Non-pigmented ciliary epithelial cell (primary cell): ENCODE measurements around the gene XK.
"Not testable (repeated sequence)": the region's sequence is repeated elsewhere in the genome, so short reads cannot be mapped to it uniquely, and the experiment has no call there.

ENCODE experiments used
- DNase-seq: peaks from one replicate; pipeline ENCODE4 v3.0.0-alpha.2; 2010; ENCODE audit warnings: low read depth

The XK gene

DNA sequence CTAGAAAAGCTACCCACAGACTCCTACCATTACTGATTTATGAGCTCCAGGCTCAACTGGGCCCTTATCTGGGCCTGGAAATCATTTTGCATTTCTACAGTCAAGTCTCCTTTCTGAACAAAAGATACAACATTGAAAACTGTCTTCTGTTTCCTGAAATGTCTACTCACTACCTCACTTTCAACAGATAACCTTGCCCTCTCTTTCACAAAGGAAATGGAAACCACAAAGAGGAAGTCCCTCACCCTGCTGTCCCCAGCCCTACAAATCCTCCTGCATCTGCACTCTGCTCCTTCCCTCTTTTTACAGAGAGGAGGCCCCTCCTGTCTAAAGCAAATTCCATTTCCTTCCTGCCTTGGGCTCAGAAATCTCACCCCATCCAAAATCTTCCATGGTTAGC lies 69.4 kb downstream of the XK start:
- DNase-seq, result no peak

DNA sequence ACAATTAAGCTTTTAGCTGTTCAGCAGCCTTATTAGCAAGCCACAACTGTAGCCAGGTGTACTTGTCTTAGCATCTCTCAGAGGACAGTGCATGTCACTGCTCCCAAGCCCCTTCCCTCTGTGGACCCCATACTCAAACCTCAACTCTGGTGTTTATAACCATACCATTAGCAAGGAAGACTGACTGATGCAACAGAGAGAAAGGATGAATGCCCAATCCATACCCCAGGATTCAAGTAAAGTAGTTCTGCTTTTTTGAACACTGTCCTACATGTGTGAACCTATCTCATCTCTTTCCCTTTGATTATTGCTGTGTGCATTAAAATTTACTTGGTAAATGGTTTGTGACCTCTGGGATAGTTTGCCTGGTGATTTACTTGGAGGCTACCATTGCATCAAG lies 71.5 kb downstream of the XK start:
- DNase-seq, result no peak

DNA sequence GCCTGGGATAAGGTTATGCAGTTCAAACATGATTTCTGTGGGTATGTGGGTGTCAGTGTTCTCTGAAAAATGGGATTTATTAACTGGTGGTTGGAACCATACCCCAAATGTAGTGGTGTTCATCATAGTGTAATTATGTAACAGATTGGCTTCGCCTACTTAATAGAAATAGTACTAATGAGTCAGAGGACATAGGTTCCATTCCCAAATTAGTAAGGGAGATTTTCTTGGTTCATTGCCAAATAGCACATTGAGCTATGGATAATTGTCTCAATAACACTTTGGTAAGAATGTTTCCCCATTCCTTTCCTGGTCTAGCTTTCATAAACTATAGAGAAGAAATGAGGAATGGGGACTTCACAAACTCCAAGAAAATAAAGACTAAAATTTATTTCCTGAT lies 73.8 kb downstream of the XK start:
- no peak for DNase-seq

DNA sequence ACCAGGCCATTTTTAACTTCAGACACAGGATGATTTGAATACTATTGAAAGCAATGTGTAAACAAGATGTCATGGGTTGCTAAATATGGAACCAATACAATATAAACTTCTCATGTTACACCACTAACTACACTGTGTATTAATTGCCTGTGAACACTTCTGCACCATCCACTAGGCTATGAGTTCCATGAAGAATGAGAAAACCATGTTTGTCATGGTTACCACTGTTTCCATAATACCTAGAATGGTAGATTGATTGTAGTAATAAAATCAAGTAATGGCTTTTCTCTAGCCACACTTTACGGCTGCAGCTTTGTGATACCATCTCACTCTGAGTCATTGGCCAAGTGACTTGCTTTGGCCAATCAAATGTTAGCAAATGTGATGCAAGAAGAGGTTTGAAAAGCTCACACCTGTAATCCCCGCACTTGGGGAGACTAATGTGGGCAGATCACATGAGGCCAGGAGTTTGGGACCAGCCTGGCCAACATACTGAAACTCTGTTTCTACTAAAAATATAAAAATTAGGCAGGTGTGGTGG lies 74.4 kb downstream of the XK start:
- no peak for DNase-seq

DNA sequence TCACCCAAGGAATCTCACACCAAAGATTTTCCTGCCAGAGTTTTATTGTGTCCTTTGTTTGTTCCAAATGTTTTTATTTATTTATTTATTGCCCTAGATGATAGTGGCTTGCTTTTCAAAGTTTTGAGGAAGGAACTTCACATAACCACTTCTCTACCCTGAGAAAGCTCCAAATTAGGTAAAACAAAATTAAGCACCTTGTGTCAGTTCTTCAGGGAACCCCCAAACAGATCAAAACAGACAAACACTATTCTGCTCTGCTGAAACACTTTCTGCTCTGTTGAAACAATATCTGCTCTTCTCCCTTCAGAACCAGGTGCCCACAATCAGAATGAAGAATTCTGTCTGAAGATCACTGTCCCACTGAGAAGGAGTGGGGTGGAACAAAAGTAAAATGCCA lies 77.8 kb downstream of the XK start:
- DNase-seq, result no peak

DNA sequence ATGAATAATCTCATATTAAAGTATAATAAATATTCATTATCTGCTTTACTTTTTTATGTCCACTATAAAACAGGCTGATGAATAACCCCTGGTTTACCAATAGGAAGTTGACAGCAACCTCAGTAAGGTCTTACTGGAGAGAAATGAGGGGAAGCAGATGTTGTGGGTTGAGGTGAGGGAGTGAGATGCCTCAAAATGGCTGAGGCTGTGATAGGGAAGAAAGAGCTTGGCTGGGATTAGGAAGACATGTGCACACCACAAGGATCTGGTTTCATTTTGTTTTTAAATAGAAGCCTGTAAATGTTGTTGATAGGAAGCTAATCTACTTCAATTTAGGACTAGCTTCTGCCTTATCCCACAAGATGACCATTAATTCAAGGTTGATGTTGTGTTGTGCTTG lies 79.9 kb downstream of the XK start:
- DNase-seq, result no peak

DNA sequence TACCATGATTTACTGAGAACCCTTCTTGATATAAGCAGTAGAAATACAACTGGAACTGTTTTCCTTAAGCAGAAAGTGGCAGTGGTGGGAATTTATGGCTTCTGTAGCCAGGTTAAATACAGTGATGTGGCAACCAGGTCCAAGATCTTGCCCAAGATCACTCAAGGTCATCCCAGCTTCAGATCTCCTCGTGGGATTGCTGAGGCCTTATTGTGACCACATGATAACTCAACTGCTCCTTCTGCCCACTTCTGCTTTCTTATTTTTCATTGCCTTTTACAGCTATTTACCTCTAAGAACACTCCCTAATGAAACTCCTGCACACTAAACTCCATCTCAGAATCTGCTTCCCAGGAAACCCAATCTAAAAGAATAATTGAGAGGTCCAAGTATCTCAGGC lies 81.8 kb downstream of the XK start:
- DNase-seq, result no peak

DNA sequence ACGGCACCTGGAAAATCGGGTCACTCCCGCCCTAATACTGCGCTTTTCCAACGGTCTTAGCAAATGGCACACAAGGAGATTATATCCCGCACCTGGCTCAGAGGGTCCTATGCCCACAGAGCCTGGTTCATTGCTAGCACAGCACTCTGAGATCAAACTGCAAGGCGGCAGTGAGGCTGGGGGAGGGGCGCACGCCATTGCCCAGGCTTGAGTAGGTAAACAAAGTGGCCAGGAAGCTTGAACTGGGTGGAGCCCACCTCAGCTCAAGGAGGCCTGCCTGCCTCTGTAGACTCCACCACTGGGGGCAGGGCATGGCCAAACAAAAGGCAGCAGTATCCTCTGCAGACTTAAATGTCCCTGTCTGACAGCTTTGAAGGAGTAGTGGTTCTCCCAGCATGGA lies 83.3 kb downstream of the XK start:
- DNase-seq, result not testable (repeated sequence)

DNA sequence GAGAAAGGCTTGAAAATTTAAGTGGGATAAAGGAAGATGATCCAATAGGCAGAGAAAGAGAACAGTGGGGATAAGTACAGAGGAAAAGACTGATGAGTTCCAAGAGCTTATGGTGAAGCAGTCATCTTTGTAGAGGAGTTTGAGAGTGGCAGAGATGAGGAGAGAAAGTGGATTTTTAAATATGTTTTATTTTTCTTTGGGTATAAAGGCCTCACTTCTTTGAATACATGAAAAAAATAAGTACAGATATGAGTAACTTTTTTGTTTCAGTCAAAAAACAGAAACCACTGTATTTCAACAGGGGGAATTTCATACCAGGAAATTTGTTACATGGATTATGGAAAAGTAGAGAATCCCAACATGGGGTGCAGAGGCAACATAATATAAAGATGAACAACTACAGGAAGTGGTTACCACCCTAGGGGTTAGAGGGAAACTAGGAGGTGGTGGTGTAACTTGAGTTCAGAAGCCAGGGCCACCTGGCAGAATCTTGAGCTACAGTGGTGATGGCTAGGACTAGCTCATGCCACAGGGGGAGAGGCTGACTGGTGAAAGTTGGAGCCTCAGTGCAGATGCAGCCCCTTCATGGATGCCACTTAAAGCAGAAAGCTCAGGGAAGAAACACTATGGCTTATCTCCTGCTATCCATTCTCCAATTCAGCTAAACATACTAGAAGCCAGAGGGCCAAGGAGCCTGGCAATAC lies 90.8 kb downstream of the XK start:
- no peak for DNase-seq

DNA sequence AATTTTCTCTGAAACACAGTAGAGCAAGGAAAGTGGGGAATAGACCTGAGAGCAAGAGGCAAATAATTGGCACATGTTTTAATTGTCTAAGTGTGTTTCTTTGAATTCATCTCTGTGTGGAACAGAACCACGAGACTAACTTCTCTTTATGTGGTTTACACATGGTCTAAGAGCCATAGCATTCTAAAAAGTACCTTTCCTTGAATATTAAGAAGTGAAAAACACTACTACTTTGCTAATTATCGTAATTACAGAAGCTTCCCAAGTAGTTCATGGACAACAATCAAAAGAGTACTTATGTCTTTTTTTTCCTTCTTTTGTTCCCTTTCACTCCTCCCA lies 91.4 kb downstream of the XK start:
- DNase-seq, result no peak

DNA sequence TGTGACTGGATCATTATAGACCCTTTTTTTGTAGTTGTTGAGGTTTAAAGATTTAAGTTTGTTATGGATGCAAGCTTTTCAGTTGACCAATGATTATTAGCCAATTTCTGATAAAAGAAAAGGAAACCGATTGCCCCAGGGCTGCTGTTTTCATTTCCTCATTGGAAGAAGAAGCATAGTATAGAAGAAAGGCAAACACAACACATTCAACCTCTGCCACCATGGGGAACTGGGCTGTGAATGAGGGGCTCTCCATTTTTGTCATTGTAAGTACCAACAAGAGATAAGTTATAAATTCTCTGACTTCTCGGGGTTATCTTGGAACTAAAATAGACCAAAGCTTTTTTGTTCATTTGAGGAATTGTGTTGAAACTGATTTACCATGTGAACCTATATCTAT lies 94.3 kb downstream of the XK start, which contains the start of gene CYBB:
Gene CYBB (plus strand): TSS at position 203 of the 400 bp plus-strand sequence. CDS start 19 bp downstream, at position 222.
- no peak for DNase-seq

DNA sequence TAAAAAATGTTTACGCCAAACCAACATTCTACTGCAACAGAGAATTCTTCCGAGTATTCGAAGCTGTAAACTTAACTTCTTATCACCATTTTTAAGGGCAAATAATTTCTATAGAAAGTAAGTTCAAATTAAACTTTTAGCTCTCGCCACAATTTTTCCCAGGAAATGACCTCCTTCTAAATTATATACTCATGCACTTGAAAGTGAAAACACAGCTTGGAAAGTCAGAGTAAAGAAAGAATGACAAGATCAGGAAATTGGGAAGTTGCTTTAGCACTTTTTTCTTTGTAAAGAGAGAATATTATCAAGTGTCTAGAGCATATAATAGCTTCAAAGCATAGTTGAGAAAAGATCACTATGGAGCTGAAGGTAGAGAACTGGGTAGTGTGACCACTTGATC lies 95.5 kb downstream of the XK start:
- DNase-seq, result no peak
